ENCODE results near the gene CDX2.
A peak's percentile ranks its signal among the peaks of the same experiment; 100 is the strongest.

The CDX2 gene

GRCh38 chr13:27985600-27985999 lies 16.5 kb upstream of the CDX2 start:
- H3K4me1 ChIP-seq (ENCODE audit: insufficient read depth, insufficient read length): no peaks in the 10 kb centered on the region
- no peak for TF ChIP-seq SUZ12 (IDR thresholded peaks at IDR 0.05; ENCODE audit: extremely low read depth, insufficient read depth, insufficient read length)
- no peak for TF ChIP-seq ZNF274 (IDR thresholded peaks at IDR 0.05; ENCODE audit: low read depth, low read length)
- no peak for TF ChIP-seq YY1 (IDR thresholded peaks at IDR 0.05; ENCODE audit: insufficient read depth, insufficient read length)
- no peak overlapping the region for H3K9ac ChIP-seq (ENCODE audit: insufficient read length, low read depth)
- peaks cover 94% of the 10 kb centered on the region for H3K27me3 ChIP-seq (ENCODE audit: insufficient read depth, insufficient read length)
- H3K9me3 ChIP-seq (ENCODE audit: insufficient read depth, low read length): no peaks in the 10 kb centered on the region
- no peaks in the 10 kb centered on the region for H3K36me3 ChIP-seq (ENCODE audit: insufficient read depth, insufficient read length, low read length)
- no peak for DNase-seq (ENCODE audit: low read depth, low spot score)
- no peak overlapping the region for H3K4me3 ChIP-seq (ENCODE audit: insufficient read length, low read depth)

DNA sequence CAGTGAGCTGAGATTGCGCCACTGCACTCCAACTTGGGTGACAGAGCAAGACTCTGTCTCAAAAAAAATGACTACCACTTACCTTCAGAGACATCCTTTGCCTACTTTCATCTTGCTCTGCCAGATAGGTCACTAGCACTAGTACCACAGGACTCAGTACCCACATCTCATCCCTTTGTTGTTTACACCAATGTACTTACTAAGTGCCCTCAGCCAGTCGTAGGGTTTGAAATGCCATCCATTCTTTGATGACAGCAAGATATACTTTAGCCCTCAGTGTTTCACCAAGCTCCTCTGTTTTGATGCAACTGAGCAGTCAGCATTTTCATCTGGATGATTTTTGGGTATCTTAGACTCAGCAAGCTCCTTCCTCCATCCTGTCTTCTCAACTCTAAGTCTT lies 13.2 kb upstream of the CDX2 start:
- H3K27me3 ChIP-seq (ENCODE audit: insufficient read depth, insufficient read length): peaks cover 99% of the 10 kb centered on the region
- no peak for TF ChIP-seq ZNF274 (IDR thresholded peaks at IDR 0.05; ENCODE audit: low read depth, low read length)

GRCh38 chr13:27981006-27981708 lies 12.0 kb upstream of the CDX2 start:
- Histone ChIP-seq H3K36me3 (ENCODE audit: insufficient read depth, insufficient read length, low read length) (no peaks in the 10 kb centered on the region), H3K27me3 (ENCODE audit: insufficient read depth, insufficient read length) (peaks cover 99% of the 10 kb centered on the region), H3K4me3 (ENCODE audit: insufficient read length, low read depth) (no peak overlapping the region), H3K4me1 (ENCODE audit: insufficient read depth, insufficient read length) (peaks cover 2% of the 10 kb centered on the region), H3K9me3 (ENCODE audit: insufficient read depth, low read length) (no peaks in the 10 kb centered on the region), H3K9ac (ENCODE audit: insufficient read length, low read depth) (no peak overlapping the region)
- DNase-seq (ENCODE audit: low read depth, low spot score): no peak
- TF ChIP-seq SUZ12 (IDR thresholded peaks at IDR 0.05; ENCODE audit: extremely low read depth, insufficient read depth, insufficient read length) (peak; percentile 95), YY1 (IDR thresholded peaks at IDR 0.05; ENCODE audit: insufficient read depth, insufficient read length) (no peak)

More for the DNA sequence above, 13.2 kb upstream of the CDX2 start:
- Histone ChIP-seq H3K9me3 (ENCODE audit: insufficient read depth, low read length) (no peaks in the 10 kb centered on the region), H3K36me3 (ENCODE audit: insufficient read depth, insufficient read length, low read length) (no peaks in the 10 kb centered on the region), H3K4me1 (ENCODE audit: insufficient read depth, insufficient read length) (peaks cover 2% of the 10 kb centered on the region), H3K9ac (ENCODE audit: insufficient read length, low read depth) (no peak overlapping the region), H3K4me3 (ENCODE audit: insufficient read length, low read depth) (no peak overlapping the region)
- no peak for DNase-seq (ENCODE audit: low read depth, low spot score)

DNA sequence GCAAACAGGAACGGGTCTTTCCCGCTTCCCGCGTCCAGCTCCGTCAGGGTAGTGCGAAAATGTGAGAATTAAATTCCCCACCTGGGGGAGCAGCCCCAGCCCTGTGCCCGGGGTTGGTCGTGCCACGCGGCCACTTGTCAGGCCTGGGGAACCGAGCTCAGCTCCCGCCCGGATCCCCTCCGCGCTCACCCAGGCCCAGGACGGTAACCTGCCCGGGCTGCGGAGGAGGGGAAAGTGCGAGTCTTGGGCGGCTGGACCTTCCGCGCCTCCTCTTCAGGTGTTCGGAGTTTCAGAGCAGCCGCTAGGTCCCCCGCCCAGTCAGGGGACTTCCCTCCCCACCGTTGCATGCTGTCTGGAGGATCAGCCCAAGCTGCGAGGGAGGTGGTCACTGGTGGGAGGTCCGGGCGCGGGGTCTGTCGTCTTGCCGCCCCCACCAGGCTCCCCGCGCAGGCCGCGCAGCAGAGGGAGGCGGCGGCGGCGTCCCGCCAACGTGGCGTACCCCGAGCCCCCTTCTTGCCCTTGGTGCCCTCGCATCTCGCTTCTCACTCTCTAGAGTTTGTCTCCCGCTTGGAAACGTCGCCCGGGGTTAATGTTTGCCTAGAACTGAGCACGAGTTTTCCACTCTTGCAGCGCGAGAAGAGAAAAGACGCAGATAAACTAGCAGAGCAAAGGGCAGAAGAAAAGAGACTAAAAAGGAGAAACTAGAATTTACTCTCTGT lies 11.3 kb upstream of the CDX2 start:
- H3K4me3 ChIP-seq (ENCODE audit: insufficient read length, low read depth): no peak overlapping the region
- TF ChIP-seq SUZ12 (IDR thresholded peaks at IDR 0.05; ENCODE audit: extremely low read depth, insufficient read depth, insufficient read length) (peak; percentile 95), YY1 (IDR thresholded peaks at IDR 0.05; ENCODE audit: insufficient read depth, insufficient read length) (no peak)
- DNase-seq (ENCODE audit: low read depth, low spot score): no peak
- H3K4me1 ChIP-seq (ENCODE audit: insufficient read depth, insufficient read length): peaks cover 2% of the 10 kb centered on the region
- H3K9ac ChIP-seq (ENCODE audit: insufficient read length, low read depth): no peak overlapping the region
- no peaks in the 10 kb centered on the region for H3K9me3 ChIP-seq (ENCODE audit: insufficient read depth, low read length)
- no peaks in the 10 kb centered on the region for H3K36me3 ChIP-seq (ENCODE audit: insufficient read depth, insufficient read length, low read length)
- peaks cover 99% of the 10 kb centered on the region for H3K27me3 ChIP-seq (ENCODE audit: insufficient read depth, insufficient read length)

- Histone ChIP-seq H3K9me3 (ENCODE audit: insufficient read depth, low read length) (no peaks in the 10 kb centered on the region), H3K4me1 (ENCODE audit: insufficient read depth, insufficient read length) (peaks cover 2% of the 10 kb centered on the region), H3K36me3 (ENCODE audit: insufficient read depth, insufficient read length, low read length) (no peaks in the 10 kb centered on the region), H3K9ac (ENCODE audit: insufficient read length, low read depth) (no peak overlapping the region), H3K4me3 (ENCODE audit: insufficient read length, low read depth) (no peak overlapping the region), H3K27me3 (ENCODE audit: insufficient read depth, insufficient read length) (peaks cover 99% of the 10 kb centered on the region)
- no peak for TF ChIP-seq YY1 (IDR thresholded peaks at IDR 0.05; ENCODE audit: insufficient read depth, insufficient read length)
- TF ChIP-seq ZNF274 (IDR thresholded peaks at IDR 0.05; ENCODE audit: low read depth, low read length): no peak
- TF ChIP-seq SUZ12 (IDR thresholded peaks at IDR 0.05; ENCODE audit: extremely low read depth, insufficient read depth, insufficient read length): no peak
- no peak for DNase-seq (ENCODE audit: low read depth, low spot score)
These were observed 10.7 kb upstream of the CDX2 start for GRCh38 chr13:27979765-27980279.

DNA sequence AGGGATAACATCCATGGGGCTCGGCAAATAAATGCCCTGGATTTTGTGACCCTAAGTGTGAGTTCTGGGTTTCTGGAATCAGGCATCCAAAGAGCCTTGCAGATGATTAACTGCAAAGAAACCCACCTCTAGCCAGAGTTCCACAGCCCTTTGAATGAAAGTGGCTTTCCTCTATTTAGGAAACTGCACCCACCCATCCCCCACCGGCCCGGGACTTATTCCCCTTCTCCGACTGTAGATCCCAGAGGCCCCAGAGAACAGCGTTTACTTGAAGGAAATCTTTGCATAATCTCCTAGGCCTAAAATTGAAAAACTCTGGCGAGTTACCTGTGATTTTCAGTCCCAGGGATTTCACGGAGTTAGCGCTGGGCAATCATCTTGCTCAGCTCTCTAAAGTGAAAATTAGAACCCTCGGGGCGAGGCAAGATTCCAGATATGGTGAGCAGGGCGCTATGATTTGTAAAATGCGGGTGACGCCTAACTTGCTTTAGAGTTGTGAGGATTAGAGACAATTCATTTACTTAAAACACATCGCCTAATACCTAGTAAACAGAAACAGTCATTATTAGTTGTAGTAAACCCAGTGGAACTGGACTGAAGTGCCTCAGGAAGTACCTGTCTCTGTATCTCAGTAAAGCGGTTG lies 10.0 kb upstream of the CDX2 start:
- Histone ChIP-seq H3K27me3 (ENCODE audit: insufficient read depth, insufficient read length) (peaks cover 100% of the 10 kb centered on the region), H3K9me3 (ENCODE audit: insufficient read depth, low read length) (no peaks in the 10 kb centered on the region), H3K36me3 (ENCODE audit: insufficient read depth, insufficient read length, low read length) (no peaks in the 10 kb centered on the region), H3K9ac (ENCODE audit: insufficient read length, low read depth) (no peak overlapping the region), H3K4me3 (ENCODE audit: insufficient read length, low read depth) (no peak overlapping the region), H3K4me1 (ENCODE audit: insufficient read depth, insufficient read length) (peaks cover 2% of the 10 kb centered on the region)
- TF ChIP-seq YY1 (IDR thresholded peaks at IDR 0.05; ENCODE audit: insufficient read depth, insufficient read length) (no peak), SUZ12 (IDR thresholded peaks at IDR 0.05; ENCODE audit: extremely low read depth, insufficient read depth, insufficient read length) (no peak), ZNF274 (IDR thresholded peaks at IDR 0.05; ENCODE audit: low read depth, low read length) (no peak)
- DNase-seq (ENCODE audit: low read depth, low spot score): no peak

DNA sequence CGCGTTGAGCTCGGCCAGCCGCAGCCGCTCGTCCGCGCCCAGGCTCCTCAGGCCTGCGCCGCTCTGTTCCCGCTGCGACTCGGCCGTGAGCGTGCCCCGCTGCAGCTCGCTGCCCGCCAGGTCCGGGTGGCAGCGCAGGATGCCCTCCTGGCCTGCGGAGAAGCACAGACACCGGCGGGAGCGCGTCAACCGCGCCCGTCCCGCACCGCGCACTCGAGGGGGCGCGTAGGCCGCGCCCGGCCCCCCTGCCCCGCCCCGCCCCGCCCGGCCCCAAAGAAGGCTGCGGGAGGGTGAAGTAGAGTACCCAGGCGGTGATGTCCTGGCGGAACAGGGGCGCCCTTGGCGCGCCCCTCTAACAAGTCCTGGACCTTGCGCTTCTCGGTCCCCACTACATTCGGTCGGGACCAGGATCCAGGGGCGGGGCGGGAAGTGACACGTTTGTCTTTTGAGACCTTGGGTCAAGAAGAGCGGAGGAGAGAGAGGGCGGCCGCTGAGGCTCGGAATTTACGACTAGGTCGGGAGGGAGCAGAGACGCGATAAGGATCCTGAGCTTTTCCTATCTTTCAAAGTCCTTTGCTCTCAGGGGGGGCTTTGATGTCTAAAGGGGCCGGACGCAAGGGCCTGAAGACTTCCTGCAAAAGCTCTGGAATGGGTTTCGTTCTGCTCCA lies 9.3 kb upstream of the CDX2 start:
- Histone ChIP-seq H3K36me3 (ENCODE audit: insufficient read depth, insufficient read length, low read length) (no peaks in the 10 kb centered on the region), H3K9me3 (ENCODE audit: insufficient read depth, low read length) (no peaks in the 10 kb centered on the region), H3K27me3 (ENCODE audit: insufficient read depth, insufficient read length) (peaks cover 100% of the 10 kb centered on the region), H3K4me3 (ENCODE audit: insufficient read length, low read depth) (peak overlapping the region; percentile 34), H3K4me1 (ENCODE audit: insufficient read depth, insufficient read length) (peaks cover 2% of the 10 kb centered on the region), H3K9ac (ENCODE audit: insufficient read length, low read depth) (no peak overlapping the region)
- DNase-seq (ENCODE audit: low read depth, low spot score): no peak
- TF ChIP-seq ZNF274 (IDR thresholded peaks at IDR 0.05; ENCODE audit: low read depth, low read length) (no peak), YY1 (IDR thresholded peaks at IDR 0.05; ENCODE audit: insufficient read depth, insufficient read length) (no peak), SUZ12 (IDR thresholded peaks at IDR 0.05; ENCODE audit: extremely low read depth, insufficient read depth, insufficient read length) (no peak)

Measured in NT2/D1 (cell line).